CD4-positive, alpha-beta T cell (primary cell): ENCODE measurements around the gene CLDN18. TPM values are rescaled to one million over a fixed set of nuclear protein-coding genes. Genes with fewer than 3 reads are reported as not detected.

Experiments
- ATAC-seq: fragments of 200-7000 bp; cut with Tn5 transposase; one replicate; pipeline ENCODE4 v1.10.0; 2022; ENCODE audit warnings: mild to moderate bottlenecking; ENCODE audit not compliant: poor library complexity
- CTCF ChIA-PET: fragments of 350-600 bp; sonication (Branson Sonifier 250); formaldehyde crosslinking; loops from one replicate; lab custom pipeline; 2021; ENCODE audit warnings: antibody characterized with exemption, inconsistent platforms; lab: Charles Lee
- POLR2A ChIA-PET: fragments of 350-600 bp; sonication (Branson Sonifier 250); formaldehyde crosslinking; loops from one replicate; lab custom pipeline; 2021; ENCODE audit warnings: antibody characterized with exemption, inconsistent platforms; lab: Charles Lee
- DNase-seq, 14 experiments: peaks; one replicate each; pipeline ENCODE4 v3.0.0-alpha.2; 2013 to 2020; ENCODE audit warnings: mixed read lengths in 2 of 14
- H3K27ac ChIP-seq, 2 donors: one replicate each; pipeline versions ENCODE4 v1.5.1 to v1.7.0; 2013; ENCODE audit warnings: low read length in 2 of 2, low read depth in 1 of 2, mild to moderate bottlenecking in 1 of 2
- H3K27me3 ChIP-seq, 2 experiments: 1 replicate in 1 of 2; 2 replicates in 1 of 2; pipeline versions ENCODE4 v1.6.1 to v1.7.0; 2013; ENCODE audit warnings: low read length in 2 of 2, control low read depth in 1 of 2, mild to moderate bottlenecking in 1 of 2, moderate library complexity in 1 of 2; ENCODE audit not compliant: insufficient read depth in 2 of 2, control insufficient read depth in 1 of 2
- H3K36me3 ChIP-seq: one replicate; pipeline ENCODE4 v1.6.1; 2013; ENCODE audit warnings: low read length, control low read depth; ENCODE audit not compliant: insufficient read depth
- H3K4me1 ChIP-seq: one replicate; pipeline ENCODE4 v1.6.1; 2013; ENCODE audit warnings: low read length, control low read depth; ENCODE audit not compliant: insufficient read depth
- H3K4me3 ChIP-seq: one replicate; pipeline ENCODE4 v1.5.1; 2013; ENCODE audit warnings: mild to moderate bottlenecking, low read length, moderate library complexity
- H3K9me3 ChIP-seq, 2 experiments: 1 replicate in 1 of 2; 2 replicates in 1 of 2; pipeline versions ENCODE4 v1.6.1 to v1.7.0; 2013; ENCODE audit warnings: low read length in 2 of 2, mild to moderate bottlenecking in 2 of 2, control low read depth in 1 of 2, moderate library complexity in 1 of 2; ENCODE audit not compliant: control insufficient read depth in 1 of 2, insufficient read depth in 1 of 2
- H3K27ac Mint-ChIP-seq: one replicate; pipeline ENCODE4 v1.8.0; 2020; ENCODE audit warnings: mixed read lengths
- H3K27me3 Mint-ChIP-seq: one replicate; pipeline ENCODE4 v1.8.0; 2021; ENCODE audit warnings: mixed read lengths
- H3K36me3 Mint-ChIP-seq: one replicate; pipeline ENCODE4 v1.8.0; 2021; ENCODE audit warnings: low read depth, mixed read lengths
- H3K4me1 Mint-ChIP-seq: one replicate; pipeline ENCODE4 v1.8.0; 2021; ENCODE audit warnings: low read depth, mixed read lengths
- H3K4me3 Mint-ChIP-seq: one replicate; pipeline ENCODE4 v1.8.0; 2020; ENCODE audit warnings: mild to moderate bottlenecking, mixed read lengths
- H3K9me3 Mint-ChIP-seq: one replicate; pipeline ENCODE4 v1.8.0; 2020; ENCODE audit warnings: mixed read lengths
- intact Hi-C, 2 experiments: fragments of 100-400 bp; cut with DNase I in 1 of 2; cut with micrococcal nuclease in 1 of 2; formaldehyde crosslinking; loops; one replicate each; pipeline versions ENCODE4 v1.15.1 to v1.9.0; 2023 to 2025; cut with DNase I, micrococcal nuclease
- total RNA-seq, 174 experiments: library from RNA in 2 of 174; stranded (reverse) in 2 of 174; gene quantifications; one replicate each; pipeline ENCODE4 v1.2.3 and lab custom pipeline; 2021 to 2026
- TF ChIP-seq, protein P1 (sequence below): fragments of 200-600 bp; IDR thresholded peaks from one replicate; pipeline ENCODE4 v1.8.0; 2022; ENCODE audit warnings: antibody characterized with exemption, mild to moderate bottlenecking

The CLDN18 gene
- total RNA-seq, 2 experiments from 2014 or later, result not detected

DNA sequence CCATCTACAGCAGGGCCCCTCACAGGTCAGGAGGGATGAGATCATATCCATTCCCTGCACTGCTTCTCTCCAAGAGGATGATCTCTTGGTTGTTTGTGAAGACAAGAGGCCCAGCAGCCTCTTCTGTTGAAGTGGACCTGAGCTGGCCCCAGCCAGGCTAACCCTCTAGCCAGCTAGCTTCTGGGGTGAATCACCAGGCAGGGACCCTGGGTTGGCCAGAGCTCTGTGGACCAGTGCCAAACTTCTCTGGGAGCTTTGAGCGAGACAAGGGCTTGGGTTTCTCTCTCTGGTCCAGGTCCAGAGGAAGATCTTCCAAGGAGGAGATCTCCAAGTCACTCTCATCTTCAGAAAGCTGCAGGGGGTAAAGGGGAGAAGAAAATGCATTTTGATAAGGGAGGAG is 52.7 kb downstream of the CLDN18 start:
- Histone ChIP-seq H3K27ac (no peak overlapping the region), H3K36me3 (no peaks in the 10 kb centered on the region), H3K27me3 (no peaks in the 10 kb centered on the region), H3K9me3 (no peaks in the 10 kb centered on the region), H3K4me1 (no peaks in the 10 kb centered on the region), H3K4me3 (no peak overlapping the region)
- Mint-ChIP-seq H3K9me3 (no peaks in the 10 kb centered on the region), H3K27ac (no peak overlapping the region), H3K36me3 (no peaks in the 10 kb centered on the region), H3K27me3 (no peaks in the 10 kb centered on the region), H3K4me3 (no peak overlapping the region), H3K4me1 (no peaks in the 10 kb centered on the region)
- intact Hi-C loops, result no loop called here
- ATAC-seq (no peak), DNase-seq (no peak)
- POLR2A ChIA-PET, result no interaction called here
- TF ChIP-seq, protein P1, sequence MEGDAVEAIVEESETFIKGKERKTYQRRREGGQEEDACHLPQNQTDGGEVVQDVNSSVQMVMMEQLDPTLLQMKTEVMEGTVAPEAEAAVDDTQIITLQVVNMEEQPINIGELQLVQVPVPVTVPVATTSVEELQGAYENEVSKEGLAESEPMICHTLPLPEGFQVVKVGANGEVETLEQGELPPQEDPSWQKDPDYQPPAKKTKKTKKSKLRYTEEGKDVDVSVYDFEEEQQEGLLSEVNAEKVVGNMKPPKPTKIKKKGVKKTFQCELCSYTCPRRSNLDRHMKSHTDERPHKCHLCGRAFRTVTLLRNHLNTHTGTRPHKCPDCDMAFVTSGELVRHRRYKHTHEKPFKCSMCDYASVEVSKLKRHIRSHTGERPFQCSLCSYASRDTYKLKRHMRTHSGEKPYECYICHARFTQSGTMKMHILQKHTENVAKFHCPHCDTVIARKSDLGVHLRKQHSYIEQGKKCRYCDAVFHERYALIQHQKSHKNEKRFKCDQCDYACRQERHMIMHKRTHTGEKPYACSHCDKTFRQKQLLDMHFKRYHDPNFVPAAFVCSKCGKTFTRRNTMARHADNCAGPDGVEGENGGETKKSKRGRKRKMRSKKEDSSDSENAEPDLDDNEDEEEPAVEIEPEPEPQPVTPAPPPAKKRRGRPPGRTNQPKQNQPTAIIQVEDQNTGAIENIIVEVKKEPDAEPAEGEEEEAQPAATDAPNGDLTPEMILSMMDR, result no peak
- CTCF ChIA-PET, result interaction anchor here (1.1 kb wide), 1 partner anchor 9 kb away, joined by 3 read pairs; no protein-coding TSS in a partner anchor

DNA sequence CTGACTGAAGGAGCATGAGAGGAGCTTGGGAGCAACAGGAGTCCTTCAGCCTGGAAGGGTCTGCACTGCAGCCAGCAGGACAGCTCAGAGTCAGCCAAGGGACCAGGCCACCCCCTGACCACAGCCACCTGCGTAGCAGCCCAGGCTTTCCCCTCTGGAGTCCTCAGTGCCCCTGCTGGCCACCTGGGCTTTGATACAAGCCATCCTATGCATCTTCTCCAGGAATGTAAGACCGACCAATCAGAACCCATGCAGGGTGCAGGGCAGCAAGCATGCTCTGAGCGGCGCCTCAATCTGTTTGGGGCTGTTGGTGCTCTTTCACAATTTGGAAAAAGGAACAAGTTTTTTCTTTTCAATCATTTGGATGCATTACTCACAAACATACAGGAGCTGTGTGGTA is 53.5 kb downstream of the CLDN18 start:
- intact Hi-C loops, result no loop called here
- no peaks in the 10 kb centered on the region for H3K36me3 Mint-ChIP-seq
- no peaks in the 10 kb centered on the region for H3K4me1 Mint-ChIP-seq
- Histone ChIP-seq H3K36me3 (no peaks in the 10 kb centered on the region), H3K4me3 (no peak overlapping the region), H3K9me3 (no peaks in the 10 kb centered on the region), H3K27ac (no peak overlapping the region), H3K27me3 (no peaks in the 10 kb centered on the region), H3K4me1 (no peaks in the 10 kb centered on the region)
- no peak overlapping the region for H3K4me3 Mint-ChIP-seq
- TF ChIP-seq, protein P1, result no peak
- POLR2A ChIA-PET, result no interaction called here
- CTCF ChIA-PET, result interaction anchor here (1.1 kb wide), 1 partner anchor 9 kb away, joined by 3 read pairs; no protein-coding TSS in a partner anchor
- ATAC-seq (no peak), DNase-seq (no peak)
- H3K27me3 Mint-ChIP-seq, result no peaks in the 10 kb centered on the region
- H3K27ac Mint-ChIP-seq, result no peak overlapping the region
- H3K9me3 Mint-ChIP-seq, result no peaks in the 10 kb centered on the region

DNA sequence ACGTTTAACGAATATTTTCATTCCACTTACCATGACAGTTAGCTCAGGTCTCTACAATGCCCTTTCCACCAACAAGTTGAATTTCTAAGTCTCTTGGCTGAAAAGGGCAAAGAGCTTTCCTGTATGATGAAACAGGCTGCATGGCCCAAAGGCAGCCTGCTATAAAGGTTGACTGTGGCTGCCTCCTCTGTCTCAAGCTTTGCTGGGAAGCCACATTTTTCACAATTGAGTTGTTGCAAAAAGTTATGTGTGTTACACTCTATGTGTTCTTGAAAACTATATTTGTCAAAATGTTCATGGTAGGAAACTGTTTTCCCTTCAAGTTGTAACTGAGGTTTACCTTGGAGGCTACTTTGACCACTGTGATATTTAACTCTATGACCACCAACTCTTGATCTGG is 56.0 kb downstream of the CLDN18 start:
- H3K4me3 Mint-ChIP-seq, result no peak overlapping the region
- ChIA-PET CTCF (no interaction called here), POLR2A (no interaction called here)
- no peak overlapping the region for H3K27ac Mint-ChIP-seq
- no peaks in the 10 kb centered on the region for H3K27me3 ChIP-seq
- no peak for ATAC-seq
- H3K4me1 Mint-ChIP-seq, result no peaks in the 10 kb centered on the region
- intact Hi-C loops, result loop anchor here in 1 of 2 experiments (5.0 kb wide), 1 partner anchor 851 kb away; no protein-coding TSS in a partner anchor
- H3K36me3 ChIP-seq, result no peaks in the 10 kb centered on the region
- no peaks in the 10 kb centered on the region for H3K9me3 ChIP-seq
- H3K4me3 ChIP-seq, result no peak overlapping the region
- peaks cover 8% of the 10 kb centered on the region for H3K27me3 Mint-ChIP-seq
- no peaks in the 10 kb centered on the region for H3K4me1 ChIP-seq
- no peak overlapping the region for H3K27ac ChIP-seq
- no peaks in the 10 kb centered on the region for H3K9me3 Mint-ChIP-seq
- TF ChIP-seq, protein P1, result no peak
- H3K36me3 Mint-ChIP-seq, result no peaks in the 10 kb centered on the region
- no peak for DNase-seq
